ENCODE data around the gene POLR3C. TPM values are rescaled to one million over a fixed set of nuclear protein-coding genes. Genes with fewer than 3 reads are reported as not detected.

The POLR3C gene
- total and polyA plus RNA-seq, 7 donors: 9.0 to 37.7 (median 18.3) TPM

DNA sequence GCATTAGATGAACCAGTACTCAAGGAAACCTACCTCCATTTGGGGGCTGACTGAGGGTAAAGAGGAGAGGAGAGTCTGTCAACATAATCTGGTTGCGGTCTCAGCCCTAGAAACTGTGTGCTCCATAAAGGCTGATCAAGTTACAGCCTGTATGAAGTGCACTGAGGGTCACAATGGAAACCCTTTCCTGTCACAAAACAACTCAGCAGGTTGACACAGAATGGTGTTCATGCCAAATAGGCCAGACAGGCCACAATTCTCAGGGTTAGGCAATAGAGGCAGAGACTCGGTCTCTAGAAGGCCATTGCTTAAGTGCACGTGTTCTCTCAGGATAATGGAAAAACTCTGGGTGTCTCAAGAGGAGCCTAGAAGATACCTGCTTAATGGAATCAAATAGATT is 65.7 kb downstream of the POLR3C start:
- H3K4me1 ChIP-seq: peaks cover 0 to 27% (median 26%) of the 10 kb centered on the region in 4 donors
- no peaks in the 10 kb centered on the region for H3K9me3 ChIP-seq
- no peaks in the 10 kb centered on the region for H3K36me3 ChIP-seq
- no peak for DNase-seq
- intact Hi-C loops (cut with DNase I): loop anchor here (5.0 kb wide), 1 partner anchor 32 kb away; the partner anchor contains the start of gene PIAS3
- no peak for TF ChIP-seq CTCF (IDR thresholded peaks at IDR 0.05)
- no peak for TF ChIP-seq POLR2AphosphoS5 (IDR thresholded peaks at IDR 0.05)
- no peak for TF ChIP-seq POLR2A (IDR thresholded peaks at IDR 0.05)
- no peak for TF ChIP-seq EP300 (IDR thresholded peaks at IDR 0.05)
- no peak overlapping the region for H3K27ac ChIP-seq
- no peak overlapping the region for H3K4me3 ChIP-seq
- 94 to 95% methylated on average over 3 of the region's 3 CpGs for WGBS, 2 donors
- H3K27me3 ChIP-seq: no peaks in the 10 kb centered on the region

- no peak for DNase-seq
- Histone ChIP-seq H3K9me3 (no peaks in the 10 kb centered on the region), H3K4me1 (peaks cover 0 to 21% (median 19%) of the 10 kb centered on the region in 4 donors), H3K27me3 (no peaks in the 10 kb centered on the region), H3K27ac (peak overlapping the region; percentile 78 to 86 (median 78)), H3K4me3 (no peak overlapping the region), H3K36me3 (no peaks in the 10 kb centered on the region)
- intact Hi-C loops (cut with DNase I): loop anchor here (5.0 kb wide), 1 partner anchor 34 kb away; the partner anchor contains the start of gene PIAS3
- TF ChIP-seq CTCF (IDR thresholded peaks at IDR 0.05) (no peak), POLR2AphosphoS5 (IDR thresholded peaks at IDR 0.05) (no peak), POLR2A (IDR thresholded peaks at IDR 0.05) (no peak), EP300 (IDR thresholded peaks at IDR 0.05) (no peak)
- whole genome bisulfite sequencing, 2 donors: 16 to 66% methylated on average over 1 of the region's 1 CpG
Measured at GRCh38 chr1:145891143-145891542, 67.1 kb downstream of the POLR3C start.

DNA sequence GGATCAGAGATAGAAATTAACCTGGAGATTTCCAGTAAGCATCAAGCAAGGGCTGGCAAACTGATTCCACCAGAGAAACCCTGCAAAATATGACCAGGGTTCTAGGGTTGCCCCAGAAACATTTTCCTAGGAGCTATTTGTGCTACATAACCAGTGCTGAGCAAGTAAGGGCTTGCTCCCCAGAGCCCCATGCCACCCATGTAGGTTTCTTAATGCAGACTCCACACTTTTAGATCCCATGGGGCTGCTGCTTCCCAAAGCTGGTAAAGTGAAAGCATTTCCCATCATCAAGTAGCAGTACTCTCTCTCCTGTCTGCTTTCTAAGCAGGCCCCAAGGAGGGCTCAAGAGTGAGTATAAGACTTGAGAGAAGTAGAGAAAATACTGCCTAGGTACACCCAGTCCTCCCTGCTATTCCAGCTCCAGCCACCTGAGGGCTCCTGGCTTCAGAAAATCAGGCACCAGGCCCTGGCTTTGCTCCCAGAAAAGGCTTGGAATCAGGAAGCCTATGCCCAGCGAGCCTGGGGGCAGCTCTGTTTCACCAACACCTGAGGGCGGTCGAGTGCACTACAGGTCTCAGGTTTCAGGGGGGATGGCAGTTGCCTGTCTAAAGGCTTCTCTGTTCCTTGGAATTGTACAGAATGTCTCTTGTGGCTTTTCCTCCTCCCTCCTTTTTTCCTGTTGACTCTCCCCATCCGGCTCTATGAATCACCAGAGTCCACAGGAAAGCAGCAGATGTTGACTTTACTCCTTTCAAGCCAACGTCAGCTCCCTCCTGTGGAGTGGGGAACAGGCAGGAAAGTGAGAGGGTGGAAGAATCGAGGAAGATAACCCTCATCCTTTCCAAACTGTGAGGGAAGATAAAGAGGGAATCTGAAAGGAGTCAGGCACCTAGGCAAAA is 67.8 kb downstream of the POLR3C start:
- H3K9me3 ChIP-seq: no peaks in the 10 kb centered on the region
- WGBS, 2 donors: 4 to 20% methylated on average over 6 of the region's 6 CpGs
- no peaks in the 10 kb centered on the region for H3K27me3 ChIP-seq
- H3K4me1 ChIP-seq: peaks cover 0 to 21% (median 18%) of the 10 kb centered on the region in 4 donors
- H3K36me3 ChIP-seq: no peaks in the 10 kb centered on the region
- intact Hi-C loops (cut with DNase I): loop anchor here (1.0 to 5.0 kb wide), 4 partner anchors 18 to 121 kb away; partner anchors contain the start of genes ITGA10 and PIAS3
- peak overlapping the region in 2 of 4 donors; percentile 14 to 24 for H3K4me3 ChIP-seq
- DNase-seq: peak; percentile 98
- H3K27ac ChIP-seq: peak overlapping the region; percentile 78 to 86 (median 78)
- TF ChIP-seq POLR2A (IDR thresholded peaks at IDR 0.05) (no peak), POLR2AphosphoS5 (IDR thresholded peaks at IDR 0.05) (peak; percentile 26 to 72 (median 67)), EP300 (IDR thresholded peaks at IDR 0.05) (peak in 1 of 4 donors; percentile 31), CTCF (IDR thresholded peaks at IDR 0.05) (peak; percentile 93 to 98 (median 96))

- H3K4me1 ChIP-seq: peaks cover 0 to 21% (median 18%) of the 10 kb centered on the region in 4 donors
- no peaks in the 10 kb centered on the region for H3K9me3 ChIP-seq
- intact Hi-C loops (cut with DNase I): loop anchor here (1.0 to 5.0 kb wide), 4 partner anchors 18 to 121 kb away; partner anchors contain the start of genes ITGA10 and PIAS3
- TF ChIP-seq POLR2AphosphoS5 (IDR thresholded peaks at IDR 0.05): no peak
- no peak for TF ChIP-seq EP300 (IDR thresholded peaks at IDR 0.05)
- TF ChIP-seq POLR2A (IDR thresholded peaks at IDR 0.05): no peak
- TF ChIP-seq CTCF (IDR thresholded peaks at IDR 0.05): no peak
- WGBS, 2 donors: 61 to 70% methylated on average over 3 of the region's 3 CpGs
- no peaks in the 10 kb centered on the region for H3K36me3 ChIP-seq
- peak overlapping the region; percentile 78 to 86 (median 78) for H3K27ac ChIP-seq
- DNase-seq: no peak
- H3K4me3 ChIP-seq: peak overlapping the region in 1 of 4 donors; percentile 24
- H3K27me3 ChIP-seq: no peaks in the 10 kb centered on the region
Measured at GRCh38 chr1:145892486-145893087, 68.6 kb downstream of the POLR3C start.
